ENCODE results near the gene RAB44. TPM values are rescaled to one million over a fixed set of nuclear protein-coding genes. Genes with fewer than 3 reads are reported as not detected.

The RAB44 gene
- total RNA-seq, 1 experiment from 2014 or later: 0.05 TPM

DNA sequence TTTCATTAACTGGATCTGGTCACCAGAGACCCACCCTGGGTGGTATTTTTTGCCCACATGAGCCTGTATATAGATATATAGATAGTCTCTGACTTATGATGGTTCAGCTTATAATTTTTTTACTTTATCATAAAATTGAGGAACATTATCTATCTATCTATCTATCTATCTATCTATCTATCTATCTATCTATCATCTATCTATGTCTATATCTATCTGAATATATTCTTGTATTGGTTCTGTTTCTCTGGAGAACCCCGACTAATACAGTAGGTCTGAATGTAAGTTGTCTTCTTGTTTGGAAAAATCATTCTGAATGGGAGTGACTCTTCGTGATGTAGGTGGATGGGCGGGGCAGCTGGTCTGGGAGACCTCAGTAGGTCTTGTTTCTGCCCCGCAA is 32.4 kb upstream of the RAB44 start:
- Histone ChIP-seq H3K4me1 (ENCODE audit: control insufficient read depth in 1 of 2, insufficient read depth in 2 of 2, low read length in 2 of 2) (peaks cover 50 to 62% of the 10 kb centered on the region in 2 experiments), H3K79me2 (ENCODE audit: insufficient read depth, low read length) (no peaks in the 10 kb centered on the region), H3K9ac (ENCODE audit: low read length) (no peak overlapping the region), H2AFZ (ENCODE audit: low read depth, low read length, poor library complexity, severe bottlenecking) (no peak overlapping the region), H3K4me2 (ENCODE audit: low read length) (no peak overlapping the region), H3K27ac (ENCODE audit: low read depth, low read length) (no peak overlapping the region), H4K20me1 (ENCODE audit: insufficient read depth) (no peaks in the 10 kb centered on the region), H3K4me3 (replicated peaks in 1 of 2; ENCODE audit: low read depth in 1 of 2, low read length in 2 of 2) (no peak overlapping the region), H3K36me3 (ENCODE audit: control insufficient read depth in 1 of 2, insufficient read depth in 2 of 2, low read length in 2 of 2) (no peaks in the 10 kb centered on the region), H3K9me2 (ENCODE audit: insufficient read depth) (no peaks in the 10 kb centered on the region), H3K27me3 (ENCODE audit: insufficient read depth, low read length) (no peaks in the 10 kb centered on the region), H3K9me3 (ENCODE audit: control insufficient read depth in 1 of 2, insufficient read depth in 1 of 2, low read depth in 1 of 2, low read length in 2 of 2) (no peaks in the 10 kb centered on the region)
- DNase-seq (ENCODE audit: low read depth, low spot score) (no peak), ATAC-seq (no peak)
- BruUV-seq (replicated peaks): no TSS peak
- intact Hi-C loops (cut with micrococcal nuclease): no loop called here
- CTCF ChIA-PET: no interaction called here
- RAD21 ChIA-PET (ENCODE audit: low non-redundant PET in 1 of 2, low total read pairs in 2 of 2, uncharacterized antibody in 2 of 2, unreplicated experiment in 2 of 2): no interaction called here
- POLR2A ChIA-PET: interaction anchor here (9.1 kb wide), 1 partner anchor 13 kb away, joined by 119 read pairs; the partner anchor contains the start of gene CDKN1A
- no peak for TF ChIP-seq RAD21 (IDR thresholded peaks at IDR 0.05; ENCODE audit: low read depth)
- TF ChIP-seq, protein P1, sequence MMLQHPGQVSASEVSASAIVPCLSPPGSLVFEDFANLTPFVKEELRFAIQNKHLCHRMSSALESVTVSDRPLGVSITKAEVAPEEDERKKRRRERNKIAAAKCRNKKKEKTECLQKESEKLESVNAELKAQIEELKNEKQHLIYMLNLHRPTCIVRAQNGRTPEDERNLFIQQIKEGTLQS (IDR thresholded peaks at IDR 0.05): no peak
- TF ChIP-seq POLR2AphosphoS5 (IDR thresholded peaks at IDR 0.05; ENCODE audit: low read depth, low read length): no peak
- no peak for TF ChIP-seq EZH2 (IDR thresholded peaks at IDR 0.05)
- TF ChIP-seq SRF (IDR thresholded peaks at IDR 0.05; ENCODE audit: low read depth): no peak
- TF ChIP-seq JUND (IDR thresholded peaks at IDR 0.05): no peak
- no peak for TF ChIP-seq ZNF274 (IDR thresholded peaks at IDR 0.05; ENCODE audit: low read depth, low read length)
- TF ChIP-seq POLR2A (IDR thresholded peaks at IDR 0.05; ENCODE audit: borderline replicate concordance, extremely low read depth, insufficient read depth, insufficient read length): no peak
- no peak for TF ChIP-seq EGR1 (IDR thresholded peaks at IDR 0.05; ENCODE audit: low read depth)
- no peak for TF ChIP-seq CEBPB (IDR thresholded peaks at IDR 0.05; ENCODE audit: low read depth)
- no peak for TF ChIP-seq TCF7L2 (IDR thresholded peaks at IDR 0.05; ENCODE audit: borderline replicate concordance, extremely low read depth, insufficient read depth, insufficient read length)
- TF ChIP-seq YY1 (IDR thresholded peaks at IDR 0.05; ENCODE audit: extremely low read depth, insufficient replicate concordance, low read depth, low read length): no peak
- no peak for TF ChIP-seq ZFX (IDR thresholded peaks at IDR 0.05)

Data from HCT116 (cell line).